ENCODE data around the gene SPATC1L.

Gene SPATC1L

GRCh38 chr21:46207920-46208591, 23.8 kb upstream of the SPATC1L start:
- peaks cover 6% of the 10 kb centered on the region for H3K36me3 ChIP-seq (ENCODE audit: control insufficient read depth, insufficient read depth, low read length)
- no CpG with 5 or more reads among the region's 27 CpGs for WGBS (ENCODE audit: extremely low coverage, insufficient coverage, low lambda C conversion rate)

GRCh38 chr21:46207006-46207919, 23.0 kb upstream of the SPATC1L start:
- Histone ChIP-seq H3K79me1 (ENCODE audit: low read length) (no peaks in the 10 kb centered on the region), H3K56ac (ENCODE audit: low read length) (no peak overlapping the region), H2BK15ac (replicated peaks; ENCODE audit: low read depth) (no peak overlapping the region), H3K4ac (ENCODE audit: low read depth, low read length) (no peak overlapping the region), H3K4me1 (ENCODE audit: control insufficient read depth, low read depth, low read length) (no peaks in the 10 kb centered on the region), H3K23ac (ENCODE audit: low read length) (no peak overlapping the region), H3K18ac (ENCODE audit: low read length) (no peak overlapping the region), H2BK5ac (ENCODE audit: low read length) (no peak overlapping the region), H3K27ac (ENCODE audit: low read depth, low read length) (no peak overlapping the region), H3K9ac (ENCODE audit: low read length) (no peak overlapping the region), H3K4me3 (ENCODE audit: low read length) (no peak overlapping the region), H2BK120ac (ENCODE audit: low read depth, low read length) (no peak overlapping the region), H4K8ac (ENCODE audit: low read depth, low read length) (no peak overlapping the region), H3K79me2 (ENCODE audit: control insufficient read depth, insufficient read depth, low read length) (no peaks in the 10 kb centered on the region), H4K5ac (ENCODE audit: low read length) (no peak overlapping the region), H3K36me3 (ENCODE audit: control insufficient read depth, insufficient read depth, low read length) (peaks cover 5% of the 10 kb centered on the region), H2AK5ac (ENCODE audit: low read length) (no peak overlapping the region), H3K27me3 (ENCODE audit: insufficient read depth, low read length, poor library complexity) (no peaks in the 10 kb centered on the region), H3K4me2 (ENCODE audit: low read length) (no peak overlapping the region)
- no peak for DNase-seq
- WGBS (ENCODE audit: extremely low coverage, insufficient coverage, low lambda C conversion rate): no CpG with 5 or more reads among the region's 21 CpGs

More at GRCh38 chr21:46207920-46208591, 23.8 kb upstream of the SPATC1L start:
- Histone ChIP-seq H3K27me3 (ENCODE audit: insufficient read depth, low read length, poor library complexity) (no peaks in the 10 kb centered on the region), H3K4me3 (ENCODE audit: low read length) (no peak overlapping the region), H3K4ac (ENCODE audit: low read depth, low read length) (no peak overlapping the region), H3K4me2 (ENCODE audit: low read length) (no peak overlapping the region), H2BK15ac (replicated peaks; ENCODE audit: low read depth) (no peak overlapping the region), H3K56ac (ENCODE audit: low read length) (no peak overlapping the region), H2AK5ac (ENCODE audit: low read length) (no peak overlapping the region), H3K4me1 (ENCODE audit: control insufficient read depth, low read depth, low read length) (no peaks in the 10 kb centered on the region), H3K9ac (ENCODE audit: low read length) (no peak overlapping the region), H3K79me2 (ENCODE audit: control insufficient read depth, insufficient read depth, low read length) (no peaks in the 10 kb centered on the region), H3K27ac (ENCODE audit: low read depth, low read length) (no peak overlapping the region), H4K5ac (ENCODE audit: low read length) (no peak overlapping the region), H3K79me1 (ENCODE audit: low read length) (peaks cover 1% of the 10 kb centered on the region), H2BK5ac (ENCODE audit: low read length) (no peak overlapping the region), H4K8ac (ENCODE audit: low read depth, low read length) (no peak overlapping the region), H3K23ac (ENCODE audit: low read length) (no peak overlapping the region), H2BK120ac (ENCODE audit: low read depth, low read length) (no peak overlapping the region), H3K18ac (ENCODE audit: low read length) (no peak overlapping the region)
- DNase-seq: no peak

- Histone ChIP-seq H3K9ac (ENCODE audit: low read length) (no peak overlapping the region), H3K79me1 (ENCODE audit: low read length) (no peaks in the 10 kb centered on the region), H3K4me1 (ENCODE audit: control insufficient read depth, low read depth, low read length) (no peaks in the 10 kb centered on the region), H3K4me2 (ENCODE audit: low read length) (no peak overlapping the region), H3K27ac (ENCODE audit: low read depth, low read length) (no peak overlapping the region), H4K8ac (ENCODE audit: low read depth, low read length) (no peak overlapping the region), H3K4ac (ENCODE audit: low read depth, low read length) (no peak overlapping the region), H2BK120ac (ENCODE audit: low read depth, low read length) (no peak overlapping the region), H2AK5ac (ENCODE audit: low read length) (no peak overlapping the region), H2BK5ac (ENCODE audit: low read length) (no peak overlapping the region), H4K5ac (ENCODE audit: low read length) (no peak overlapping the region), H2BK15ac (replicated peaks; ENCODE audit: low read depth) (no peak overlapping the region), H3K36me3 (ENCODE audit: control insufficient read depth, insufficient read depth, low read length) (peaks cover 2% of the 10 kb centered on the region), H3K4me3 (ENCODE audit: low read length) (no peak overlapping the region), H3K23ac (ENCODE audit: low read length) (no peak overlapping the region), H3K18ac (ENCODE audit: low read length) (no peak overlapping the region), H3K27me3 (ENCODE audit: insufficient read depth, low read length, poor library complexity) (no peaks in the 10 kb centered on the region), H3K79me2 (ENCODE audit: control insufficient read depth, insufficient read depth, low read length) (no peaks in the 10 kb centered on the region), H3K56ac (ENCODE audit: low read length) (no peak overlapping the region)
- WGBS (ENCODE audit: extremely low coverage, insufficient coverage, low lambda C conversion rate): no CpG with 5 or more reads among the region's 24 CpGs
- DNase-seq: no peak
Measured at GRCh38 chr21:46206163-46207005, 22.1 kb upstream of the SPATC1L start.

GRCh38 chr21:46205766-46206162, 21.5 kb upstream of the SPATC1L start:
- H3K56ac ChIP-seq (ENCODE audit: low read length): no peak overlapping the region
- no peak overlapping the region for H3K4me3 ChIP-seq (ENCODE audit: low read length)
- no peak overlapping the region for H4K8ac ChIP-seq (ENCODE audit: low read depth, low read length)
- no CpG with 5 or more reads among the region's 16 CpGs for WGBS (ENCODE audit: extremely low coverage, insufficient coverage, low lambda C conversion rate)
- no peak for DNase-seq
- no peaks in the 10 kb centered on the region for H3K27me3 ChIP-seq (ENCODE audit: insufficient read depth, low read length, poor library complexity)
- H3K23ac ChIP-seq (ENCODE audit: low read length): no peak overlapping the region
- no peak overlapping the region for H4K5ac ChIP-seq (ENCODE audit: low read length)
- H2BK5ac ChIP-seq (ENCODE audit: low read length): no peak overlapping the region
- no peak overlapping the region for H2BK15ac ChIP-seq (replicated peaks; ENCODE audit: low read depth)
- H3K27ac ChIP-seq (ENCODE audit: low read depth, low read length): no peak overlapping the region
- H3K79me2 ChIP-seq (ENCODE audit: control insufficient read depth, insufficient read depth, low read length): no peaks in the 10 kb centered on the region
- H3K79me1 ChIP-seq (ENCODE audit: low read length): no peaks in the 10 kb centered on the region
- H2AK5ac ChIP-seq (ENCODE audit: low read length): no peak overlapping the region
- no peak overlapping the region for H2BK120ac ChIP-seq (ENCODE audit: low read depth, low read length)
- no peak overlapping the region for H3K4ac ChIP-seq (ENCODE audit: low read depth, low read length)
- no peaks in the 10 kb centered on the region for H3K4me1 ChIP-seq (ENCODE audit: control insufficient read depth, low read depth, low read length)
- H3K4me2 ChIP-seq (ENCODE audit: low read length): no peak overlapping the region
- H3K36me3 ChIP-seq (ENCODE audit: control insufficient read depth, insufficient read depth, low read length): peaks cover 3% of the 10 kb centered on the region
- no peak overlapping the region for H3K9ac ChIP-seq (ENCODE audit: low read length)
- no peak overlapping the region for H3K18ac ChIP-seq (ENCODE audit: low read length)

GRCh38 chr21:46205166-46205565, 20.9 kb upstream of the SPATC1L start:
- Histone ChIP-seq H3K27me3 (ENCODE audit: insufficient read depth, low read length, poor library complexity) (no peaks in the 10 kb centered on the region), H2AK5ac (ENCODE audit: low read length) (no peak overlapping the region), H3K4me1 (ENCODE audit: control insufficient read depth, low read depth, low read length) (no peaks in the 10 kb centered on the region), H3K4ac (ENCODE audit: low read depth, low read length) (no peak overlapping the region), H2BK5ac (ENCODE audit: low read length) (no peak overlapping the region), H3K9ac (ENCODE audit: low read length) (no peak overlapping the region), H3K79me2 (ENCODE audit: control insufficient read depth, insufficient read depth, low read length) (no peaks in the 10 kb centered on the region), H3K27ac (ENCODE audit: low read depth, low read length) (no peak overlapping the region), H3K56ac (ENCODE audit: low read length) (no peak overlapping the region), H2BK120ac (ENCODE audit: low read depth, low read length) (no peak overlapping the region), H3K4me3 (ENCODE audit: low read length) (no peak overlapping the region), H4K5ac (ENCODE audit: low read length) (no peak overlapping the region), H2BK15ac (replicated peaks; ENCODE audit: low read depth) (no peak overlapping the region), H3K18ac (ENCODE audit: low read length) (no peak overlapping the region), H3K4me2 (ENCODE audit: low read length) (no peak overlapping the region), H3K79me1 (ENCODE audit: low read length) (no peaks in the 10 kb centered on the region), H3K23ac (ENCODE audit: low read length) (no peak overlapping the region), H4K8ac (ENCODE audit: low read depth, low read length) (no peak overlapping the region), H3K36me3 (ENCODE audit: control insufficient read depth, insufficient read depth, low read length) (peaks cover 6% of the 10 kb centered on the region)
- no CpG with 5 or more reads among the region's 18 CpGs for WGBS (ENCODE audit: extremely low coverage, insufficient coverage, low lambda C conversion rate)
- no peak for DNase-seq

Measured in mesendoderm (in vitro differentiated cells).